ENCODE results near the gene SV2C.

DNA sequence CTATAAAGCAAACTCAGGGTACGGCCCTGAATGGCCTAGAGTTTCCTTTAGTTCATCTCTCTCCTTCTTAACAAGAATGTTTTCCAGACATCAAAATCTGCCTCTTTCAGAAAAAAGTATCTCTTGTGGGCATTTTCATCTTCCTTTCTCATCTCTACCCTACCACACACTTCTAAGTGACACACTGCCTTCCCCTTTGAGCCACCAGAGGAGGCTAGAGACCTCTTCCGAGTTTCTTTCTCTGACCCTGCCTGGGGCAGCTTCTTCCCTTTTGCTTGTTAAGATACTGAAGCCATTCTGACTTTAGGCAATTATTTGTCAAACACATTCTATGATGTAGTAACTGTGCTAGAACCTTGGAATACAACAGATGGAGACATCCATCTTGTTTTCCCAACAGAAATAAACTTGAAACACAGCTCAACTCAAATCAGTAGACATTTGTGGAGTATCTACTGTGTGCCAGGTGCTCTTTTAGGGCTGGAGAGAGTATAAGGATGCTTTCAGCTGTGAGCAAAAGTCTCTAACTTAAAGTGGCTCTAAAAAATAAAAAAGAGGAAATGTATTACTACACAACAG, 8.6 kb upstream of the SV2C start:
- no peak for TF ChIP-seq PATZ1 (CRISPR knock-in tag; IDR thresholded peaks at IDR 0.05; ENCODE audit: borderline replicate concordance)
- TF ChIP-seq SNAI2 (CRISPR knock-in tag; IDR thresholded peaks at IDR 0.05), result no peak
- no peak for TF ChIP-seq OSR1 (CRISPR knock-in tag; IDR thresholded peaks at IDR 0.05)
- TF ChIP-seq ZFP3 (CRISPR knock-in tag; IDR thresholded peaks at IDR 0.05), result no peak
- TF ChIP-seq CSDC2 (CRISPR knock-in tag; IDR thresholded peaks at IDR 0.05), result no peak

Data from SK-N-SH treated with all-trans-retinoic acid at 6 μM for 48 hours (cell line).